HG03103 (cell line): Measurements from ENCODE around the gene WFIKKN2.

Experiments used
- ATAC-seq: cut with Tn5 transposase; IDR thresholded peaks from one replicate; pipeline ENCODE4 v1.9.1; 2021; ENCODE audit warnings: low read depth; ENCODE audit not compliant: unreplicated experiment

Gene WFIKKN2

DNA sequence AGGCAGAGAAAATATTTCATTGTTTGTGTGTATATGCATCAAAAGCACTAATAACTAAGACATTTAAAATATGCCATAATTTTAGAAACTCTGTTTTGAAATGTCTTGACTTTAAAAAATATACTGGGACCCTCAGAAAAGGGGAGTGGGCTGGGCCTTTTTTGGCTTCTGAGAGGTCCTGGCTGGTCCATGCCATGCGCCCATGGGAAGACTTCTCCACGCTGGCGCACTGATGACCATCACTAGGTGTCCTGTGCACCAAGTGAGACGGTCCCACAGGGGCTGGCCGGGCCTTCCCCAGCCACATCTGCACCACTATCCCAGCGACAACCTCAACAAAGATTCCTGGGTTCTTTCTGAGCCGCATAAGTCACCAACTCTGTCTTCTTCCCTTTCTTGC is 27.0 kb upstream of the WFIKKN2 start:
- no peak for ATAC-seq

DNA sequence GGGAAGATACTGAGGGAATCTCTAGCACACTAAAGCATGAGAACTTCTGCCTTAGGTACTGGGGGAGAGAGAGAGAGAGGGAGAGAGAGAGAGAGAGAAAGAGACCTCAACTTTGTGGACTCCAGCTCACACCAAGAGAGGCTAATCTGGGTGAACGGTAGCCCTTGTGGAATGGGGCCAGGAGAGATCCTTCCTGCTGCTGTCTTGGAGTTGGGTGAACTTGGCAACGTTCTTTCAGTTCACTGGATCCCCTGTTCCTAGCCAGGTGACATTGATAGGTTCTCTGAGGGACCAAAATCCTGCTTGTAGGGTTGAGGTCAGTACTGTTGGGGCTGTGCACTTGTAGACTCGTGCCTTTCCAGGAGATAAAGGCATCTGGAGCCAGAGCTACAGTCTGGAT is 26.5 kb upstream of the WFIKKN2 start:
- ATAC-seq = no peak

DNA sequence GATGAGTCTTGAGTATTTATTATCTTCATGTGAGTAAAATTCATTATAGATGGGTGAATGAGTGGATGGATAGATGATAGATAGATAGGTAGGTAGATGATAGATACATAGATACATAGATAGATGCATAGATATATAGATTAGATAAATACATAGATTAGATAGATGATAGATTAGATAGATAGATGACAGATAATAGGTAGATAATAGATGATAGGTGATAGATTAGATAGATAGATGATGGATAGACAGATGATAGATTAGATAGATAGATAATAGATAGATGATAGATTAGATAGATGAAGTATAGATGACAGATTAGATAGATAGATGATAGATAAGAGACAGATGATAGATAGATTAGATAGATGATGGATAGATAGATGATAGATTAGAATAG is 21.8 kb upstream of the WFIKKN2 start:
- no peak for ATAC-seq

DNA sequence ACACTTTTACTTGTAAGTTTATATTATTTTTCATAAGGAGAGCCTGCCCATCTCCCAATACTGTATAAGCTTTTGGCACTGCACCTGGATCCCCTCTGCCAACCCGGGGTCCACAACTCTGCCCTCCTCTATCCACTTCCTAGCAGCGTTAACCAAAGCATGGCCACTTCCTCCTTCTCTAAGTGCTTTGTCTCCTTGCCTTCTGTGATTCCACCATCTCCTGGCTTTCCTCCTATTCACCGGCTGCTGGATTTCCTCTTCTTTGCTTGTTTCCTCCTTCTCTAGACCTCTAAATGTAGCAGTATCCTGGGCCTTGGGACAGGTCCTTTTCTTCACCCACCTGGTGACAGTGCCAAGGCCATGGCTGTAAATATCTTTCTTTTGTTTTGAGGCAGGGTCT is 20.0 kb upstream of the WFIKKN2 start:
- no peak for ATAC-seq

DNA sequence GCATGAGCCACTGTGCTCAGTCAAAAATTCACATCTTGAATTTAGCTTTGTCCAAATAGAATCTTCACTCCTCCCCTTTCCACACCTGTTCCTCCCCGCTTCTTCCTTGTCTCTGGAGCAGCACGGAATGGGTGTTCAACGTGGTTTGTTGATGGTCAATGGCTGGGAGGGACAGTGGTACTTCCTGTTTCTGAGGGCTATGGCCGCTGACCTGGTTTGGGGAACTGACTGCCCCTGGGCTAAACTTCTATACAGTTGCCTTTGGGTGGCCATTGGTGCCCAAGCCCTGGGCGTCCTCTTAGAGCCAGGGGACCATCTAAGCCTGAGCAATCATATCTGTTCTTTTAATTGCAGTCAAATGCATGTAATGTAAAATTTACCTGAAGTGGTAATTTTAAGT is 19.1 kb upstream of the WFIKKN2 start:
- no peak for ATAC-seq

DNA sequence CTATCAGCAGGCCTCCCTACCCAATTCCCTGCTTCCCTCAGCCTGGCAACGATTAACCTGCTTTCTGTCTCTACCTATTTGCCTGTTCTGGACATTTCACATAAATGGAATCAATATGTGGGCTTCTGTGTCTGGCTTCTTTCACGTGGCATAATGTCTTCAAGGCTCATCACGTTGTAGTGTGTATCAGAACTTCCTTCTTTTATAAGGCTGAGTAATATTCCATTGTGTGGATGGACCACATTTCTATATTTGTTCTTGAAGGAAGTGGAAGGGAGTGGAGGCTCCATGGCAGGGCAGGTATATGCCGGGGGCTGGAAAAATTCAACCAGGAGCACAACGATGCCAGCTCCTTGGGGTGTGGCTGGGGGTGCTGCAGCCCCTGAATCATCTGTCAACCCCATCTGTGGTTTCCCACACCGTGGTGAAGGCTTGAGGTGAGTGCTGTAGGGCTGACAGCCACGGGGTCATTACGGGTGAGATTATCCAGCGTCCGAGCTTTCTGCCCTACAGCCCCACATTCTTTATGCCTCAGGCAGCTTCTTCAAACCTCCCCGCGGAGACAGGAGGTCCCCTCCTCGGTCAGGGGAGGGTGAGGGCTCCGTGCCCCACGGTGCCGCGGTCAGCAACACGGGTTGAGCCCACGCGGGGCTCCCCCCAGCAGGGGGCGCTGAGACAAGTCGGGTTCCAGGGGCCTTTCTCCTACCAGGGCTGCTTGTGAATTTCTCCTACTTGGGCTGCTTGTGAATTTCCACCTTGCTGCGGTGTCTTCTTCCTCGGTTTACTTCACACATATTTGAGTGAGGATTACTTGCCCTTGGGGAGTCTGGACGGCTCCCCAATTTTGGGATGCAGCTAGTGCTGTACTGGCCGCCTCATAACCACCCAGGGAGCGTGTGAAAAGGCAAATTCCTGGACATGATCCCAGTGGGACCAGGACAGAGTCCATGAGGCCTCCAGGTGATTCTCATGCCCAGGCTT is 18.3 kb upstream of the WFIKKN2 start:
- ATAC-seq = no peak

DNA sequence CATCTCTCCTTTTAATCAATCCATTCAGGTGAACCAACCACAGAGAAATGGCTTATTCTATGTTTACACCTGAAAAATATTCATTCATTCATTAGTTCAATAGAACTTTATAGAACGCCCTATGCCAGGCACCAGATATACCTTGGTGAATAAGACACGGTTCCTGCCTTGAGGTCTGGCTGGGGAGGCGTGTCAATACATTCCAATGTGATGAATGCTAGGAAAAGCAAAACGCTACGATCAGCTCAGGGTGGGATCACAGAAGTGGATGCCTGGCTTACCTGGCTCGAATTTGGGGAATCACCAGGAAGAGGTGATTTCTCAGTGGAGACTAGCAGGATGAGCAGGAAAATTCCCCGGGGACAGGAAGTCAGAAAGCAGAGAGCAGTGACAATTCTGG is 17.5 kb upstream of the WFIKKN2 start:
- ATAC-seq = no peak

DNA sequence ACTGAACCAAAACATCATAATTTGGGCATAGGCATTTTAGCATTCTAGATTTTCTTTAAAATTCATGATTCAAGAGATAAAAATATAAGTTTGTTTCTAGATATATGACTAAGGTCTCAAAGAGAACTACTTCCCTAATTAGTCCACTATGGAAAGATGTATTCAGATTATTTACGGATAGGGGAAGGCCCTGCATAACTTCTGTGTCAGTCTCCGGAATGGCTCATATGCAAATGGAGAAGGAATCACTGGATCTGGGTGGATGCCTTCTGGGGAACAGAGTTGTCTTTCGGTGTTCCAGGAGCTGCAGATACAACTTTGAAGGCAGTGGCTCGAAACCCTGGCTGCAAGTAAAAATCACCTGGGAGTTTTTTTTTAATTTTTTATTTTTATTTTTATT is 17.1 kb upstream of the WFIKKN2 start:
- no peak for ATAC-seq

DNA sequence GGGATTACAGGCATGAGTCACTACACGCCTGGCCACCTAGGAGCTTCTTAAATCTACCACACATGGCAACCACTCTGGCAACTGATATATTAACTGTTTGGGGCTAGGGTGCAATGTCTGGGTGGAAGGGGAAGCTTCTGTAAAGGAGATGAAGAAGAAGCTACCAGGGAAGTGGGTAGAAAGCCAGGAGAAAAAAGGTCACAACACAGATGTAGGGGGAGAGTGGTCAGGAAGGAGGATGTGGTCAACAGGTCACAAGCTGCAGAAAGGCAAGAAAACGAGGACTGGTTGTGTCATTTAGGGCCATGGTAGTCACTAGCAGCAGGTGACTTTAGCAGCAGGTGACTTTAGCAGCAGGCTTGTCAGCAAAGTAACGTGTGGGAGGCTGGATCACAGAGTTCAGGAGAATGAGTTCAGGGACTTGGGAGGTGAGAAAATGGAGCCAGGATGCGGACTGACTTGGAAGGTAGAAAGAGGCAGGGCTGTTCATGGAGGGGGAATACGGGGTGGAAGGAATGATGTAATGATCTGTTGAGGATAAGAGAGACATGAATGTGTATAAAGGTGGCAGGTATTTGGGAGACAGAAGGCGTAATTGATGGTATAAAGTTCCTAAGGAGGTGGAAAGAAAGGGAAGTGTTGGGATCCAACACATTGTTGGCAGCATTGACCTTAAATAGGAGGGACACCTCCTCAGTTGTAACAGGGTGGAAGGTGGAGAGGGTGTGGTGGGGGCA is 16.3 kb upstream of the WFIKKN2 start:
- no peak for ATAC-seq

DNA sequence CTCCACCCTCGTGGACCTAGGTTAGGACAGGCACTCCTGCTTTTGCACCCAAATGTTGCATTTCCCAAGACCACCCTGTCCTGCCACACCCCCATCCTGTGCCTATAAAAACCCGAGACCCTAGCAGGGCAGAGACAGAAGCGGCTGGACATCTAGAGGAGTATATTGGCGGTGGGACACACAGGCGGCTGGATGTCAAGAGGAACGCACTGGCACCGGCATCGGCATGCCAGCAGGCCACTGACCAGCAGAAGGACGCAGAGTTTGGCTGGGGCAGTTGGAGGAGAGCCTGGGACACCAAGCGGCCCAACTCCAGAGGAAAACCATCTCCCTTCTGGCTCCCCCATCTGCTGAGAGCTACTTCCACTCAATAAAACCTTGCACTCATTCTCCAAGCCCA is 14.7 kb upstream of the WFIKKN2 start:
- ATAC-seq = no peak

DNA sequence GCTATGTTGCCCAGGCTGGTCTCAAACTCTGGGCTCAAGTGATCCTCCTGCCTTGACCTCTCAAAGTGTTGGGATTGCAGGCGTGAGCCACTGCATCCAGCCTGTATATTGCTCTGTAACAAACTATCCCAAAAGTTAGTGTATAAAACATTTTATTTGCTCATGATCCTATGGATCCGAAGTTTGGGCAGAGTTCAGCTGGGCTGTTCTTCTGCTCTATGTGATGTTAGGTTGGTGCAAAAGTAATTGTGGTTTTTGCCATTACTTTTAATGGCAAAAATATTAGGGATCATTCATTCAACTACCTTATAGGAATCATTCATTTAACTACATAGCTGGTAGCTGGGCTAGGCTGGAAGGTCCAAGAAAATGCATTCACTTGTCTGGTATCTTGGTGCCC is 12.8 kb upstream of the WFIKKN2 start:
- no peak for ATAC-seq

DNA sequence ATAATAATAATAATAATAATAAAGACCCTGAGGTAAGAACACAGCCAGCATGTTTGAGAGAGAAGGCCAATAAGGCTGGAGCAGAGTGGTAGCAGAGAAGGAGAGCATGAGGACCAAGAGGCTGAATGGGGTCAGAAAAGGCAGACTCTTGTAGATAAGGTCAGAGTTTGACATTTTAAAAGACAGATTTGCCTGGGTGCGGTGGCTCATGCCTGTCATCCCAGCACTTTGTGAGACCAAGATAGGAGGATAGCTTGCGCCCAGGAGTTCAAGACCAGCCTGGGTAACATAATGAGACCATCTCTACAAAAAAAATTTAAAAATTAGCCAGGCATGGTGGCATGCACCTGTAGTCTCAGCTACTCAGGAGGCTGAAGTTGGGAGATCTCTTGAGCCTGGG is 11.0 kb upstream of the WFIKKN2 start:
- no peak for ATAC-seq

DNA sequence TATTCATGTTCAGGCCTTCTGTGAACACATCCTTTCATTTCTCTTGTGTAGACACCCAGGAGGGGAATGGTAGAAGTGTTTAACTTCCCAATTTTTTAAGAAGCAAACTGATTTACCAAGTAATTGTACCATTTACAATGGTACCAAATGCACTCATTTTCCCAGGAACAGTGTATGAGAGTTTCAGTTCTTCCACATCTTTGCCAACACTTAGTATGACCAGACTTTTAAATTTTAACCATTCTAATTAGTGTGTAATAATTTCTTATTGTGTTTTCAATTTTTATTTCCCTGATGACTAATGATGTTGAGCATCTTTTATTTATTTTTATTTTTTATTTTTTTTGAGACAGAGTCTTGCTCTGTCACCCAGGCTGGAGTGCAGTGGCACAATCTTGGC is 10.2 kb upstream of the WFIKKN2 start:
- ATAC-seq = no peak

DNA sequence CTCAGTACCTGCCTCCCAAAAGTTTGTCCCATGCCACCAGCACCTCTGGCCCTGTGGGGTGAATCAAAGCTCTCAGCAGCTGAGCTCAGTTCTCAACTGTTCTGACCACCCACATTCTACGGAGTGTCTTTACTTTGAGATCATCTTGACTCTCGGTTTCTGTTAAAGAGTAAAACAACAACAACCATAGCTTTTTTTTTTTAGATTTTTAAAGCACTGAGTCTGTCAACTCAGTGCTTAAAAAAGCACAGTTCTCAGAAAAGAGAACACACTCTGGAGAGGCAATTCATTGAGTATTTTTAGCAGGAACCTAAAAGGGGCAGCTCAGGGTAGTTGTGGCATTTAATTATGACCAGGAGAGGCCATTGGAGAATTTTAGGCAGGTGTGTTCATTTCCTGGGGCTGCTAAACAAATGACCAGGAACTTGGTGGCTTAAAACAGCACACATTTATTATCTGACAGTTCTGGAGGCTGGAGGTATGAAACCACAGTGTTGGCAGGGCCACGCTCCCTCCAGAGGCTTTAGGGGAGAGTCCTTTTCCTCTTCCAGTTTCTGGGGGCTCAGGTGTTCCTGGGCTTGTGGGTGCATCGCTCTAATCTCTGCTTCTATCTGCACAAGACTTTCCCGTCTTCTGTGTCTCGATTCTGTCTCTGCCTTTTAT is 6.7 kb upstream of the WFIKKN2 start:
- no peak for ATAC-seq

DNA sequence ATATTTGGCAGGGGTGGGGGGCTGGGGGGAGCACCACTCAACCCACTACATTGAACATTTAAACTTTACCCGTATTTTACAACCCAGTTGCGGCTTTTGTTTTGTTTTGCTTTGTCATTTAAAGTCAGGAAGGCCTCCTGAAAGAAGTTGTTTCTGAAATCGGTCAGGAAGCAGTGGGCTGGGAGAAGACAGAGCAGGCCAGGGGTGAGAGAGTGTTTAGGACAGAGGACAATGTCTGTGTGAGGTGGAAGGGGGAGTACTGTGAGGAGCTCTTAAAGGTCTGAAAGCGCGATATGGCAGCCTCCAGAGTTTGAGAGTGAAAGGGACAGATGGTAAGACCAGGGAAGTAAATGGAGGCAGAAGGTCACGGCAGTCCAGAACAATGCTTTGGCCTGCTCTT is 6.1 kb upstream of the WFIKKN2 start:
- ATAC-seq = no peak

DNA sequence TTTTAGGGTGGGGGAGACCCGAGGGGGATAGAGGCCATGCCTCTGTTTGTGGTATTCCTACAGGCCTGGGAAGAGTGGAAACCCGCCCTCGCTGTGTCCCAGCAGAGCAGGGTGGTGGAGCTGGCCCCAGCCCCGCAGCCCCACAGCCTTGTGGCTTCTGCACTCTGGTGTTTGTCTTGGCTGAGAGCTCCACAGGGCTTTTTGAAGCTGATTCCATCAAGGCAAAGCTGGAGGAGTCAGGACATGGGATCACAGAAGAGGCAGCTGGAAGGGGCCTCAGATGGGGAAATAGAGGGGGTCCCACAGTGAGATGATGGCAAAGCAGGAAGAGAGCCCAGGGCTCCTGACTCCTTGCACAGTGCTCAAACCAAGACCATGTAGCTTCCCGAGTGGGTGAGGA is 5.0 kb upstream of the WFIKKN2 start:
- ATAC-seq = no peak

DNA sequence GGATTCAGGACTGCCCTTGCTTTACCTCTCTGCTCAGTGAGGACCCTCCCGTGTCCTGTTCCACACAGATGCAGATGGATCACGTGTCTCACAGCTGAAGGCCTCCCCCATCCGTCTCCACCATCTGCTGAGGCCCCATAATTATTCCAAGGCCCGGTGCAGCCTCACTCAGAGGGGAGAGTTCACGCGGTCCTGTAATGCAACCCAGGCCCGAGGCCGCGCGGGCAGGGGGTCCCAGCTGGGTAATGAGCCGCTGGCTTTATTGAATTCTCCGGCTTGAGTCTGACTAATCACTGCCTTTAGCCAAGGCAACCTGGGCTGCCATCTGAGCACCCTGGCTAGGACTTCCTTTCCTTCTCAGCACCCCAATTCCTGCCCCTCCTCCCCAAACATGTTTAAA is 4.4 kb upstream of the WFIKKN2 start:
- no peak for ATAC-seq

DNA sequence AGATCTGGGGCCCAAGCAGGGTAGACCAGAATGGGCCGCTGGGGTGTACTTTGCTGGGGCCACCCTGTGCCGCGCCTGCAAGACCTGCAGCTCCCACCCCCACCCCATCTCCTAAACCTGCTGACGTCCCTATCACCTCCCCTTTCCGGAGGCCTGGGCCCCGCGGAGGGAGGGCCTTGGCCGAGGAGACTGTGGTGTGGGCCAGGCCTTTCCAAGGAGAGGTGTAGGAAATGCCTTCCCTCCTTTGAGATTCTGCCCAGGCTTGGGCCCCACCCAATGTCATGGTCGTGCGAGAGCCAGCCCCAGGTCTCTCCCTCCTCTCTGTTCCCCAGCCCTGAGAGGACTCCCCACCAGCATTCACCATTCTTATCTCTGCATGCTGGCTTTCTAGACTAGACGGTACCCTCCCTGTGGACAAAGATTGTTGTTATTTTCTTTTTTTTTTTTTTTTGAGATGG is 3.9 kb upstream of the WFIKKN2 start:
- no peak for ATAC-seq

DNA sequence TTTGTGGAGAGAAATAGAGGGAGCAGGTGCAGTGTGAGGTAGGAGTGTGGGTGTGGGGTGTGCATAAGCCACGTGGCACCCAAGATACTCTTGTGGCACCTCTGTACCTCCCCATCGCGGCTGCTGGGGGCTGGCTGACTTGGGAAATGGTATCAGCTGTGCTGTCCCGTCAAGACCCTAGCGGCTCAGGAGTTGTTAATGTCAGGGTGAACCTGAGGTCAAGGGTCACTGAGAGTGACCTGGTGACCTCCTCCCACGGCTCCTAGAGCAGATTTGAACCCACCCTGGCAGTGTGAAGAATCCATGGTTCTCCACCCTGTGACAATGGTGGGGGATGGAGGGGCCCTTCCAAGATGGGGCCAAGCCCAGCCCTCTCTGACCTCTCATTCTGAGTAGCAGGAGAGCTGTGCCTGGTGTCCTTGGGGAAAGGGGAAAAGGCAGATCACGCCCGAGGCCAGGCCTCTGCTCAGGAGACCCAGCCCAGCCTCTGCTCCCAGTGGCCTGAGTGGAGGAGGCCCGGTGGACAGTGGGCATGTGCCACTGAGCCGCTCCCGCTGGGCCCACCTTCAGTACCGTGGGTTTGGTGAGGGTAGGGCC is 3.0 kb upstream of the WFIKKN2 start:
- no peak for ATAC-seq

DNA sequence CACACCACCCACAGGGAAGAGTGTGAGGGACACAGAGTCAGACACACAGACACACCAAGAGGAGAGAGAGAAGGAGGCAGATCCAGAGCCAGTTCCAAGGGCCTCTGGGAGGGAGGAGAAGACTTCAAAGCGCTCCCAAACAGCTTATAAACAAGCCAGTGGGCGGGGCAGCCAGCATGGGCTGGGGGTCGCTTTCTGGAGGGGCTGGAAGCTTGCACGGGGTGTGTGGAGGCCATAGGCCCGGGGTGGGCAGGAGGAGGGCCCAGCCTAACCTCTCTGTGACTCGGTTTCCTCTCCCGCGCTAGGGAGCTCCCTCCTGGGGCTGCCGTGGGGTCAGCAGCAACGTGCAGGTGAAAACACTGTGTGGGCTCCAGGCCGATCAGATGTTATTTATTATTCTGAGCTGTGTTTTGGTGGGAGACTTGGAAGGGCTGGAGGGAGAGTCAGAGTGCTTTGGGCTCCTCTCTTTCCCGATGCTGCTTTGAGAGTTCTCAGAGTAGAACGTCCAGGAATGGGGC is 2.5 kb upstream of the WFIKKN2 start:
- no peak for ATAC-seq
